ENCODE measurements around the gene MTAP.

DNA sequence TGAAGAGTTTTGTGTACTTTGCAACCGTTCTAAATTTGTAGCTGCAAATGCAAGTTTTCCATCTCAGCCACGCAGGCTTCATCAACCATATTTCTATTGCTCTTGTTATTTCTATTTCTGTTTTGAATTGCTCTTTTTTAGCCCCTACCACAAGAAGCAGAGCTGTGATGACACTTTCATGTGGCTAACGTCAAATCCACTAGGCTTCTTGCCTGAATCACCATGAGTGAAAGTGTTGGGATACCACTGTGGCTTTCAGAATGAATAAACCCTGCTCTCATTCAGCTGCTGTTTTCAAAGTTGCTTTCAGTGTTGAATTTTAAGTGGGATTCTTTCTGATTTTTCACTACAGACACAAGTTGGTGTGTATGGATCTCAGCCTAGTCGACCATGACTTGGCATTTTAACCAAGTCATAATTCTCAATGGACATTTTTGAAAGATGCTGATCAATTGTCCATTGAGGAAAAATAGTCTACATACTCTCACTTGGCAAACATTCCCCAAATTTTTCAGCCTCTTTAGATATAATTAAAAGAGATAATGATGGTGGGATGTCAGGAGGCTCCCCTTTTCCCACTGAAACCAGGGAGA is 41.0 kb upstream of the MTAP start:
- TF ChIP-seq, protein P1, sequence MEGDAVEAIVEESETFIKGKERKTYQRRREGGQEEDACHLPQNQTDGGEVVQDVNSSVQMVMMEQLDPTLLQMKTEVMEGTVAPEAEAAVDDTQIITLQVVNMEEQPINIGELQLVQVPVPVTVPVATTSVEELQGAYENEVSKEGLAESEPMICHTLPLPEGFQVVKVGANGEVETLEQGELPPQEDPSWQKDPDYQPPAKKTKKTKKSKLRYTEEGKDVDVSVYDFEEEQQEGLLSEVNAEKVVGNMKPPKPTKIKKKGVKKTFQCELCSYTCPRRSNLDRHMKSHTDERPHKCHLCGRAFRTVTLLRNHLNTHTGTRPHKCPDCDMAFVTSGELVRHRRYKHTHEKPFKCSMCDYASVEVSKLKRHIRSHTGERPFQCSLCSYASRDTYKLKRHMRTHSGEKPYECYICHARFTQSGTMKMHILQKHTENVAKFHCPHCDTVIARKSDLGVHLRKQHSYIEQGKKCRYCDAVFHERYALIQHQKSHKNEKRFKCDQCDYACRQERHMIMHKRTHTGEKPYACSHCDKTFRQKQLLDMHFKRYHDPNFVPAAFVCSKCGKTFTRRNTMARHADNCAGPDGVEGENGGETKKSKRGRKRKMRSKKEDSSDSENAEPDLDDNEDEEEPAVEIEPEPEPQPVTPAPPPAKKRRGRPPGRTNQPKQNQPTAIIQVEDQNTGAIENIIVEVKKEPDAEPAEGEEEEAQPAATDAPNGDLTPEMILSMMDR (IDR thresholded peaks at IDR 0.05), result no peak
- no peak for TF ChIP-seq EP300 (IDR thresholded peaks at IDR 0.05)
